Measurements from ENCODE around the gene OR10C1.

OR10C1 gene

DNA sequence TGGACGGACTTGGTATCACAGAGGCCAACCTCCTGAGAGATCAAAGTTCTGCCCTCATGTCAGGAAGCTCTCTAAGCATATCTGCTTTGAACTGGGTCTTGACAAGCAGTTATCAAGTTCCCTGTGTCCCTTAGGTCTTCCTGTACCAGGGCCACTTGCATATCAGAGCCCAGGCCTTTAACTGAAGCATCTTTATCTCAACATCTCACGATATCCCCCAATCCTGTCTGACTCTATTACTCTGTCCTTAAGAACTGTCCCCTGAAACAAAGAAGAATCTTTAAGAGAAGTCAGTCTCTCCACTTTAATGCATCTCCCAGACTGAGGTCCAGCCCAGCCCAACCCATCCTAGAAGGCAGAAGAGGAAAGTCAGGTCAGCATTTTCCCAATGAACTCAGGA, 40.5 kb downstream of the OR10C1 start:
- DNase-seq = no peak

DNA sequence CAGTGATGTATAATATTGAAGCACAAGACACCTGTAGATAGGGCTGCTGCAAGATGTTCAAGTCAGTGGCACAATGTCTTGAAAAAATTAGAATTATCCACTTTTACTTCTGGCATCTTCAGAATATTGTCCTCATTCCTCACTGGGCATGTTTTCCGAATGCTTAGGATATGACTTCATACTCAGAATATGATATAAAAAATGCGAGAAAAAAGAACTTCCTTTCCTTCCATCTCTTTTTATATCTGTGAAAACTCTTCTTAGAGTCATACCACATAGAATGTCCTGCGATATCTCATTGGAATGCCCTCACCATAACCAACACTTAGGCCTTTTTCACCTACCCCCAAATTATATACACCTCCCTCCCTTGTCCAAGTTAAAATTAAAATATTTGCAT, 44.1 kb downstream of the OR10C1 start:
- DNase-seq = no peak

DNA sequence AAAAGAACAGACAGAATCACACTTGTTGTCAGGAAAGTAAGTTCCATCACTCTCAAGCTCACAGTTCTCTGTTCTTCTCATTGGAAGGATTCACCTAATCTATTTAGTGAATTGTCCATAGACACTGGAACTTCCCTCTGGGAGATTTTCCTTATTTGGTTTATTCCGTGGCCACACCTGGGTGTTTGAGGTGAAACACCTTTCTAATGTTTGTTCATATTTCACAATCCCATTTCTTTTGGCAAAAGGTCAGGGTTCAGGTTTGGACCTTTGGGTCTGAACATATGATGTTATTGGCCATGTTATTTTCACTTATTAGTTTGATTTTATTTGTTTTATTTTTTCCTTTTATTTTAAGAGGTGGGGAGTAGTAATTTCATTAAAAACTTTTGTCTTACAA, 44.6 kb downstream of the OR10C1 start:
- no peak for DNase-seq

DNA sequence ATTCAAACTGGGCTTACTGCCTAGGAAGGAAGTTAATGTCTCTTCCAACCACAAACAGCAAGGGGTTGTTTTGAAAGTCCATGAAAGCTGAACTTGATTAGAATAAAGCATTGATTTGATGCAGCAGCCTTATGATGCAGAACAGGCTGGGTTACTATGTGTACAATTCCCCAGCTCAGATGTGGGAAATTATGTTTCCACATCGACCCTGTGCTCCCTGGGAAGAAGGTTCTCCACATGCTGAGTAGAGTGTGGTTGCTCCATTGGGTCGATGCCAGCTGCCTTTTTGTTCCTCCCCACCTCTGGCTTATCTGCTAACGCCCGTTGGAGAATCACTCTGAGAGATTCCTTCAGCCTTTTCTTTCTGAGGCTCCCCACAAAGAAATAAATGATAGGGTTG, 47.5 kb downstream of the OR10C1 start:
- no peak for DNase-seq

DNA sequence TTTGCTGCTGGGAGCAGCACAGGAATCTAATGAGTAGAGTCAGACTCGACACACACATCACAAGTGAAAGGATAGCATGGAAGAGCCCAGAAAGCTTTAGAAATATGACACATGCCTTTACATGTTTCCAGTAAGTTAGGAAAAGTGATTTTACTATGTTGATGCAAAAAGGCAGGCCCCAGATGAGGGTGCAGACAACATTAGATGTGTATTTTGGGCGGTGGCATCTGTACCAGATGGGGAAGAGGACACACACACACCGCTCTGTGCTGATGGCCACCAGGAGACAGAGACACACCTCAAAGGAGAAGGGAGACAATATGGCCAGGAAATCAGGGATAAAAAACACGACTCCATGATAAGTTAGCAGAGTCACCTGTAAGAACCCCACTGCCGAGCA, 48.0 kb downstream of the OR10C1 start:
- no peak for DNase-seq

DNA sequence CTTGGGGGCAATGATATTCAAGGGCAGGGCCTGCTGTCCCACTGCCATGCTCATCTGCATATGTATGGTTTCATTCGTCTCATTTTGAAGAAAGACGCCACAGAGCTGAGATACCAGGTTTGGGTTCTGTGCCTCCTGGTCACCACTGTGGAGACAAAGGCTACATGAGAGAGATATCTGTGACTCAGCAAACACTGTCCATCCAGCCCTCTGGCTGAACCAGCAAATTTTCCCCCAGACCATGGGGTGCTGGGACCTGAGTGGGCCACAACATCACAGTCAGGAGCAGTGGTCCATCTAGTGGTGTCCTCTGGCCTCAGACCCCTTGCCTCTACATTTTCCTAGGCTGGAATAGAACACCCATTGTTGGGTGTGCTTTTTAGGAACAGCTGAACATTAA, 48.6 kb downstream of the OR10C1 start, which contains the start of gene MAS1L:
TSS of gene MAS1L (minus strand) at position 297 of the 400 bp plus-strand sequence. CDS start at position 243, 54 bp downstream.
- no peak for DNase-seq

DNA sequence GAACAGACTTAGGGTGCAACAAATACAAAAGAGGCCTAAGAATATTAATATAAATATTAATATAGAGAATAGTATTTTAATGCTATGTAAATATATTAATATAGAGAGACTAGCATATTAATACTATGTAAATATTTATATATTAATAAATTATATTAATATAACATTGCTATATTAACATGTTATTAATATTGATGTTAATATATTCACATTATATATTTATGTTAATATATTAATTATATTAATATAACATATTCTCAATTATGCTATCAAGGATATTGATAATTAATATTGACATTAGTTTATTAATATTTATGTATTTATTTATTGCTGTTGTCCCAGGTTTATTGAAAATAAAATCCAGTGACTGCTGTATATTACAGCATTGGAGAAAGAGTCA, 49.8 kb downstream of the OR10C1 start:
- DNase-seq = no peak

DNA sequence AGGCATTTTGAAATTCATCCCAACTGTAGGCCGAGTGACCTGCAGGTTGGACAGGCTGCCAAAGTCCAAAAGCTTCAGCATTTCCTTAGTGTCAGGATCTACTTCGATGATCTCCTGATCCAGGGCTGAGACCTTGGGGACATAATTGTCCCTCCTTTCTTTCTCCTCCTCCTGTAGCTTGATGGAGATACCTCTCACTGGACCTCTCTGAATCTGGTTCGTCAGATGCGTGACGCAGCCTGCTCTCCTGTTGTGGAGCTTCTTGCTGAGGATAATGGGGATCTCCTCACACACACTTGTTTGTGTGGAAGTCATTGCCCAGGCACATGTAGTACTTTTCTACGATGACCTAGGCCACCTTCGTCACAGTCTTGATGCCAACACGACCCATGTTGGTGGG, 50.2 kb downstream of the OR10C1 start:
- no peak for DNase-seq

DNA sequence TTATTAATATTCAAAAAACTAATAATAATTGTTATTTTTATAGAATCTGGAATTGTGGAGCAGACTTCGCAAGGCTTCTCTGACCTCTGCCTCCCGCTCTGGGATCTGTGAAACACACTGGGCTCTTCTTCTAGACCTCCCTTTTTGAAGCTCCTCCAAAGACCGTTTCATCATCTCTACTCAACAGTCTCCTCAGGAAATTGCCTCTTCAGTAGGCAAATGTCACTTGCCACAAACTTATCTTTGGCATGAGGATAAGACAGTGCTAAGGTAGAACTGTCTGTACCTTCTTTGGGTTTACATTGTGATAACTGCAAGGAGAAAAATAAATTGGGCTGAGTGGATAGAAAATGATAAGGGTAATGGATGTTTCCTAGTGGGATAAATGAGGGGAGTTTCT, 50.9 kb downstream of the OR10C1 start:
- DNase-seq = no peak

DNA sequence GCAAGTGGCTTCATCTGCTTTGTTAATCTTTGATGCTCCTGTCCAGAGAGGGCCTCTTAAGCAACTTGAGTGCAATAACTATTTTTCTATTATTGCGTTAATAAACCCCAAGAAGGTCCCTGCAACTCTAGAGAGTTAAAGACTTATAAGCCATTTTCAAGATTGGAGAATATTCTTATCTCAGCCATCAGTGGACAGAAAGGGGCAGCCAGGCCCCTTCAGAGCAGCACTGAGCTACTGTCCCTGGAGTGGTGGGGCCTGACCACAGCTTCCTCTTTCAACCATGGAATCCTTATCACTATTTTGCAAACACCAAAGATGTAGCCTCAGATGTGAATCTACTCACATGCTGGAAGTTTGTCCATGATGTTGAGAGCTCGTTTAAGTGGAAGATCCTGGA, 51.4 kb downstream of the OR10C1 start:
- no peak for DNase-seq
